ENCODE results near the gene EFHC2.

DNA sequence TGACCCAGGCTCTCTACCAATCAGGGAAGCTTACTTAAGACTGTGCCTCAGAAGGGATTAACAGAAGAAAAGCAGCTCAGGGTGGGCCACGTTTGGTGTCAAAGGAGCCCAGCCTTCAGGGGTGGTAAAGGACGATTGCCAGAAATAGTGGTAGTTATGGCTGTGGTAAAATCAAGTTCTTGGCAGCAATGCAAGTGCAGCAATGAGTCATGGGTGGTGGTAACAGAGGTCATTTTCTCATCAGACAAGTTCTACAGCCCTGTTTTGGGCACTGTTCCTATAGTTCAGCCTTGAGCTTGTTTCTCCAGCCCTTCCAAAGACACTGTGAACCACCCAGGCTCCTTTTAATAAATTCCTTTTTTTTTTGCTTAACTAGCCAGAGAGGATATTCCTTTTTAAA lies 120.3 kb downstream of the EFHC2 start:
- no peak for TF ChIP-seq EZH2 (IDR thresholded peaks at IDR 0.05)
- no peak for TF ChIP-seq POLR2AphosphoS5 (IDR thresholded peaks at IDR 0.05; ENCODE audit: borderline replicate concordance, low read depth, low read length)
- no peak for TF ChIP-seq FOXP2 (optimal IDR thresholded peaks at IDR 0.05; ENCODE audit: control extremely low read depth, extremely low read length, insufficient read depth)
